ENCODE results near the gene CADPS. TPM values are rescaled to one million over a fixed set of nuclear protein-coding genes. Genes with fewer than 3 reads are reported as not detected.

The CADPS gene
- total RNA-seq, 1 donor from 2014 or later: 2.7 TPM

- Histone ChIP-seq H3K27me3 (ENCODE audit: low read depth) (no peaks in the 10 kb centered on the region), H3K4me3 (no peak overlapping the region), H3K36me3 (no peaks in the 10 kb centered on the region), H3K27ac (no peak overlapping the region), H3K4me1 (no peaks in the 10 kb centered on the region), H3K9me3 (no peaks in the 10 kb centered on the region)
- intact Hi-C loops (cut with DNase I): no loop called here
- DNase-seq (no peak), ATAC-seq (no peak)
- TF ChIP-seq CTCF (IDR thresholded peaks at IDR 0.05): no peak
These were observed 326.5 kb downstream of the CADPS start for GRCh38 chr3:62548528-62549205.

- ATAC-seq (no peak), DNase-seq (no peak)
- Histone ChIP-seq H3K27me3 (ENCODE audit: low read depth) (no peaks in the 10 kb centered on the region), H3K4me1 (no peaks in the 10 kb centered on the region), H3K36me3 (no peaks in the 10 kb centered on the region), H3K4me3 (no peak overlapping the region), H3K9me3 (no peaks in the 10 kb centered on the region), H3K27ac (no peak overlapping the region)
- intact Hi-C loops (cut with DNase I): no loop called here
- TF ChIP-seq CTCF (IDR thresholded peaks at IDR 0.05): no peak
These were observed 328.9 kb downstream of the CADPS start for GRCh38 chr3:62546266-62546665.

- DNase-seq (no peak), ATAC-seq (no peak)
- H3K4me1 ChIP-seq: no peaks in the 10 kb centered on the region
- no peak overlapping the region for H3K27ac ChIP-seq
- no peak overlapping the region for H3K4me3 ChIP-seq
- no peaks in the 10 kb centered on the region for H3K36me3 ChIP-seq
- no peaks in the 10 kb centered on the region for H3K27me3 ChIP-seq (ENCODE audit: low read depth)
- intact Hi-C loops (cut with DNase I): no loop called here
- TF ChIP-seq CTCF (IDR thresholded peaks at IDR 0.05): no peak
- no peaks in the 10 kb centered on the region for H3K9me3 ChIP-seq
These were observed 333.0 kb downstream of the CADPS start for GRCh38 chr3:62542185-62542584.

- no peak overlapping the region for H3K27ac ChIP-seq
- H3K4me1 ChIP-seq: no peaks in the 10 kb centered on the region
- no peaks in the 10 kb centered on the region for H3K9me3 ChIP-seq
- intact Hi-C loops (cut with DNase I): no loop called here
- ATAC-seq (peak; percentile 86 to 87), DNase-seq (no peak)
- H3K36me3 ChIP-seq: no peaks in the 10 kb centered on the region
- H3K27me3 ChIP-seq (ENCODE audit: low read depth): no peaks in the 10 kb centered on the region
- no peak overlapping the region for H3K4me3 ChIP-seq
- TF ChIP-seq CTCF (IDR thresholded peaks at IDR 0.05): no peak
These were observed 335.5 kb downstream of the CADPS start for GRCh38 chr3:62539762-62540161.

- ATAC-seq (no peak), DNase-seq (no peak)
- Histone ChIP-seq H3K9me3 (no peaks in the 10 kb centered on the region), H3K4me1 (no peaks in the 10 kb centered on the region), H3K27me3 (ENCODE audit: low read depth) (no peaks in the 10 kb centered on the region), H3K36me3 (no peaks in the 10 kb centered on the region), H3K4me3 (no peak overlapping the region), H3K27ac (no peak overlapping the region)
- no peak for TF ChIP-seq CTCF (IDR thresholded peaks at IDR 0.05)
- intact Hi-C loops (cut with DNase I): no loop called here
These were observed 336.4 kb downstream of the CADPS start for GRCh38 chr3:62538691-62539356.
